Measurements from ENCODE around the gene RNFT2.
"Not testable (repeated sequence)": the region's sequence is repeated elsewhere in the genome, so short reads cannot be mapped to it uniquely, and the experiment has no call there.

RNFT2 gene

DNA sequence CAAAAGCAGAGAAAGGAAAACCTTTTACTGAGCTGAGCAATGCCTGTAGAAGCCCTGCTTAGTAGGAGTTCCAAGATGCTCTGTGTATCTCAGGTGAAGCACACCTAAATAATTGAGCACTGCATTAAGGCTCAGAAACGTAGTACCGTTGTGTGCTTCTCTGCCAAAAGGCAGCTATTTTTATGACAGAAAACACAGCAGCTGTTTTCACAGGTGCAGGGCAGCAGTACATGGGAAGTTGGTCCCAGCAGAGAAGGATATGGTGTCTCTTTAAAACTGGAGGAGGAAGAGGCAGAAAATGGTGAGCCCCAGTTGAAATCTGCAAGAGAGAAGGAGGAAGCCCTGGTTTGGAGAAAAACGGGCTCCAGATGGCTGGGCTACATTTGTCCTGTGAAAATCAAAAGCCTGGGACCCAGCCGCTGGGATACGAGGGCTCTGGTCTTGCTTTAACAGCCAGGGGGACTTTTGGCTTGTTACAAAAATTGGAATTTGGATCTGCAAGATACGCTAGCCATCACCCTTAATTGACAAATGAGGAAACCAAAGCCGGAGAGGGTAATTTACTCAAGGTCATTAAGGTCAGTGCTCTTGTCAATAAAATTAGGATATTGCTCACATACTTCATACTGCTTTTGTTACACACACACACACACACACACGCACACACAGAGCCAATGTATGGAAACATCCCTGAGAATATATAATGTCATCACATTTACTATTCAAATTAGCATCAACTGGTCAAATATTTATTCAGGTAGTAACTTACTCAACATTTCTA is 27.6 kb upstream of the RNFT2 start:
- no peak for DNase-seq (ENCODE audit: low spot score)

DNA sequence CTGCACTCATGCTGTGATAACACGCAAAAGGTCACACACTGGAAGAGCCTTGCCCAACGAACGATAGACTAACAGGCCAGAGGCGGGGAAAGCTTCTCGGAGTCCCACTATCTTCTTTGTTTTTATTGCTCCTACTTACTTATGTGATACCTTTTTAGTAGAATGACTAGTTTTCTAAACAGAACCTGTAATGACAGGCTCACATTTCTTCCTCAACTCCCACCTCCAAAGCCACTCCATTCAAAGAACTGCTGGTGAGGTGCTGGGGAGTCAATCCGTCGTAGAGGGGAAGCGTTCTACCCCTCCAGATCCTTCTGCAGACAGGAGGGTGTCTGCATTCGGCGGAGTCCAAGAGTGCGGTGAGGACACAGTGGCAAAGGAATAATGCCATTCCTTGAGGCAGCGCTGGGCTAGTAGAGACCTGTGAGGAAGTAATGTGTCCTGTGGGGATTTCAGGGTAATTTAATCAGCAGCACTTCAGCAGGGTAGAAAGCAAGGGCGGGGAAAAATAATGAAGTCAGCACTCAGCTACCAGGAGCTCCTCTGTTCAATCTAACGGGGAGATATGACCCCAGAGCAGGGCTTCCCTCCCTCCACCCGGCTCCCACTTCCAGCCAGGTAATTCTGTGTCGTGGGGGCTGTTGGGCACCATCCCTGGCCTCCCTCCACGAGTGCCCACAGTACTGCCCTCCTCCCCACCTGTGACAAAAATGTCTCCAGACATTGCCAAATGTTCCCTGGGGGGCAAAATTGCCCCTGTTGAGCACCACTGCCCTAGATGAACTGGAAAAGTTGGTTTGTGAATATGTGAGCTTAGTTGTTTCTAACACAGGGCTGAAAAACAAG is 25.4 kb upstream of the RNFT2 start:
- DNase-seq (ENCODE audit: low spot score): no peak

DNA sequence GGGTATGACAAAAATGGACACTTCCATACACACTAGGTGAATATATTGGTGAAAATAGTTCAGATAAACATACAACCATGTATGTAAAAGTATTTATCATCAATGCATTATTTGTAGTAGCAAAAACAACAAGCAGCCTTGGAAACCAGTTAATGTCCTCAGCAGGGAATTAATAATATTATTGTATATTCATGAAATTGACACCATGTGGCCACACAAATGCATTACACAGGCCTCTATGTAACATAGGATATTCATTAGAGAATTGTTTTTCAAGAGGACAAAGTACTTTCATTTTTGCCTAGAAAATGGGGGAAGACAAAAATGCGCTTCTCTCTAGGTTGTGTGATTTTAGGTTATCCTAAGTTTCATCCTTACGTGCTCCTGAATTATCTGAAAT is 24.6 kb upstream of the RNFT2 start:
- DNase-seq (ENCODE audit: low spot score): no peak

DNA sequence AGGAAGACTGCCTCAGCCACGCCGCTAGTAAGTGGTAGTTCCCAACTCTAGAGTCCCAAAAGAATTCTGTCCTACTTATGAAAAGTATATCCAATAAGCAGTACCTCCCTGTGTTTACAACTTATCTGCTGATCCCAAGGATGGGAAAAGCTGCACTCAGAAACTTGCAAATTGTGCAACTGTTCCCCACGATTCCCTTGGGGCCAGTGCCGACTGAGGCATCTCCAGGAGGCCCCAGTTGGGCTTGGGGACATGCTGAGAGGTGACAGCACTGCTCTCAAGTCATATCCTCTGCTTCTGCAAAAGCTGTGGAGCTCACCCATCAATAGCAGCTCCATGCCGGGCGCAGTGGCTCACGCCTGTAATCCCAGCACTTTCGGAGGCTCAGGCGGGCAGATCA is 23.9 kb upstream of the RNFT2 start:
- DNase-seq (ENCODE audit: low spot score): no peak

DNA sequence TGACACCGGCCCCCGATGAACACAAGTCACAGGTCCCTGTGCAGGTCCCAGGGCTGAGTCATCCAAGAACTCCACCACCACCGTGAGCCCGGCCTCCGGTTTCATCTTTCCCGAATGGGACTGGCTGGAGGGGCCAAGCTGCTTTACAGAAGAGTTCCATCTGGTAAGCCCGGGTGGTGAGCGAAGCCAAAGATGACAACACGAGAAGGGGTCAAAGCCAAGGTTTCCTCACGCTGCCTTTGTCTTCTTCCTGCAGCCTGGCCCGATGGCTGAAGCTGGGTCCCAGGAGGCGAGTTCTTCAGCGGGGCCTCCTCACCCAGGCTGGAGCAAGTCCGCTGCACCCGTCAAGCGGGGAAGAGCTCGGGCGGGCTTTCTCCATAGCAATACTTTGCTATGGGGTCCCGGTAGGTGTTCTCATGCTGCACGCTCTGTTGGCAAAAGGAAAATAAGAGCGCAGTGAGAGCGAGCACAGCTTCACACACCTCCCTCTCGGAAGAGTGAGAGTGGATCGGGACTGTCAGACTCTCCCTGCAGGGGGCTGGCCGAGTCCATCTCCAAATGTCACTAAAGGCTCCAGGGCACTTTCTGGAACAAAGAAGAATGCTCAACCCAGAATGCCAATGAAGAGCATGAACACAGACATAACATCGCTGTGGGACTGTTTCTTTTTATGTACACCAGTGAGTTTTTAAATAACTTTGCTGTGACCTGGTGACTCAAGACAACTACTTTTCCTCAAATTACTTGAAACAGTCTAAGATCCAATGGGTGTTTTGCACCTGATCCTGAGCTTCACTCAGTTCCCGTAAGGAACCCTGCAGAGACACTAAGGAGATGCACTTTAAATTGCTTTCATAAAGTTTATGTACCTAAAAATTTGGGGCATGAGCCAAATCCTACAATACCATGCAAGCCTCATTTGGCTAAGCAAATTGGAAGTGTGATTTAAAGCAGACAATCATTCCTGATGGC is 20.4 kb upstream of the RNFT2 start:
- no peak for DNase-seq (ENCODE audit: low spot score)

GRCh38 chr12:116718655-116719454 is 19.3 kb upstream of the RNFT2 start:
- DNase-seq (ENCODE audit: low spot score): no peak

- no peak for DNase-seq (ENCODE audit: low spot score)
Measured at GRCh38 chr12:116719731-116720528, 18.2 kb upstream of the RNFT2 start.

DNA sequence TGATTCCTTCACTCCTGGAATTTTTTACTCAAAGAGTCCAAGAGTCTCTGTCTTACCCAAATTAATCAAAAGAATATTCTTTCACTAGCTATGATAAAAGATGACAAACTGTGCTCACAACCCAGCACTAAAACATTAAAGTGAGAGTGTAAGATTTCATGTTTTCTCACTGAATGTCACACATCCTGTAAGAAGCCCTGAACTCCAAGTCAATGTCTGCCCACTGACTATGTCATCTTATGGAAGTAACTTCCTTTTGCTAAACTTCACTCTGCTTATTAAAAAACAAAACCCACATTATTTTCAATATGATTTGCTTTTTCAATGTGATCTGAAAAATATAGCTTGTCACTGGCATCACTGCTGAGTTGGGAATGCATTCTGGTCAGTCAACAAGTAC is 15.9 kb upstream of the RNFT2 start:
- DNase-seq (ENCODE audit: low spot score): no peak

GRCh38 chr12:116726694-116727093 is 11.4 kb upstream of the RNFT2 start:
- no peak for DNase-seq (ENCODE audit: low spot score)

- DNase-seq (ENCODE audit: low spot score): no peak
Measured at GRCh38 chr12:116727261-116727660, 10.9 kb upstream of the RNFT2 start.

DNA sequence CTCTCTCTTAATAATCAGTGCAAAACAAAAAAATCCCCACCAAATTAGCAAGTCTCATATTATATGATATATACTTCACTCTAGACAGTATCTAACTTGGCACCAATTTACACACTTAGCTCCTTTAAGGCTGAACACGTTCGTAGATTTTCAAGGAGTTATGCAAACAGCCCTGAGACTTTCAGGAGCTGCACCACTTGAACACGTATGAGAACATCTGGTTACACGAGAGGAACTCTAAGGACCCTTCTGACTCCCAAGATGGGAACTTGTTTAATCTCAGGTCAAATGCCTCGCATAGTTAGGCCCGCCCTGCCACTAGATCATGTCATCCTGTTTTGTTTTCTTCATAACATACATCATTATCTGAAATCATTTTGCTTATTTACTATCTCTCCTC is 10.2 kb upstream of the RNFT2 start:
- DNase-seq (ENCODE audit: low spot score): no peak

GRCh38 chr12:116731801-116732200 is 6.3 kb upstream of the RNFT2 start:
- DNase-seq (ENCODE audit: low spot score): no peak

- no peak for DNase-seq (ENCODE audit: low spot score)
Measured at GRCh38 chr12:116734156-116734768, 3.9 kb upstream of the RNFT2 start.

GRCh38 chr12:116735084-116735483 is 3.0 kb upstream of the RNFT2 start:
- no peak for DNase-seq (ENCODE audit: low spot score)

- no peak for DNase-seq (ENCODE audit: low spot score)
Measured at GRCh38 chr12:116735951-116736599, 2.0 kb upstream of the RNFT2 start.

DNA sequence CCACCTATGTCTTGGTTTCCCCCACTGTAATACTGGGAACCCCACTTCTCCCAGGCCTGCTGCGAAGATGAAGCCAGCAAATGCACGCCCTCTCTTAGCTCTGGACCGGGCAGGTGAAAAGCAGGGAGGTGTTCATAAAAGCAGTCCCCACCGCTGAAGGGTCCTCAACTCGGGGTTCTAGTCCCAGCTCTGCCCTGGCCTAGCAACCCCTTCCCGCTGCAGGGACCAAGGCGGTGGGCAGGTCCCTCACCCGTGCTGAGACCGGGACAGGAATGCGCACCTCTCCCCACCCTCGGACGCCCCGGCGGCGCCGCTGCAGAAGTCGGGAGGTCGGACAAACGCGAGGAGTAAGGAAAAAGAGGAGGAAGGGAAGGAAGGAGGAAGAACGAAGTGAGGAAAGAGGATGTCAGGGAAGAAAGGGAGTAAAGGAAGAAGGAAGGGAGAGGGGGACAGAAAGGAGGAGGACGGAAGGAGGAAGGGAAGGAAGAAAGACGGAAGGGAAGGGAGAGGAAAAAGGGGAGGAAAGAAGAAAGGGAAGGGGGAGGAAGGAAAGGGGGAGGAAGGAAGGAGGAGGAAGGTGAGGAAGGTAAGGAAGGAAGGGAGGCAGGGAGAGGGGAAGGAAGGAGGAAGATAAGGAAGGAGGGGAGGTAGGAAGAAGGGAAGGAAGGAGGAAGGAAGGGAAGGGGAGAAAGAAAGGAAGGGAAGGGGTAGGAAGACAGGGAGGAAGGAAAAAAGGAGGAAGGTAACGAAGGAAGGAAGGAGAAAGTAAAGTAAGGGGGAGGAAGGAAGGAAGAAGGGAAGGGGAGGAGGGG is 947 bp upstream of the RNFT2 start:
- no peak for DNase-seq (ENCODE audit: low spot score)

GRCh38 chr12:116739381-116739887 is 1.3 kb downstream of the RNFT2 start:
- no peak for DNase-seq (ENCODE audit: low spot score)

- not testable (repeated sequence) for DNase-seq (ENCODE audit: low spot score)
Measured at GRCh38 chr12:116742787-116743186, 4.7 kb downstream of the RNFT2 start.
